Measurements from ENCODE around the gene LMX1B. TPM values are rescaled to one million over a fixed set of nuclear protein-coding genes. Genes with fewer than 3 reads are reported as not detected.

LMX1B gene
- total RNA-seq, 1 experiment from 2014 or later, result 2.6 TPM

- Histone ChIP-seq H3K27ac (ENCODE audit: low read length) (no peak overlapping the region), H3K4me3 (ENCODE audit: low read depth in 2 of 2, low read length in 2 of 2) (no peak overlapping the region), H3K27me3 (ENCODE audit: control insufficient read depth, insufficient read depth, low read length) (no peaks in the 10 kb centered on the region), H3K36me3 (ENCODE audit: control insufficient read depth, insufficient read depth, low read length) (no peaks in the 10 kb centered on the region), H3K4me1 (ENCODE audit: control insufficient read depth, insufficient read depth, low read length) (no peaks in the 10 kb centered on the region), H3K9me3 (ENCODE audit: control insufficient read depth, insufficient read depth, low read depth, low read length) (no peaks in the 10 kb centered on the region)
- intact Hi-C loops (cut with micrococcal nuclease; ENCODE audit: unreplicated experiment), result no loop called here
- no TSS peak for BruUV-seq (replicated peaks)
- no peak for ATAC-seq
- POLR2A ChIA-PET, result no interaction called here
- DNase-seq (ENCODE audit: low read depth, low spot score), result no peak
- CTCF ChIA-PET, result no interaction called here
- no peak for TF ChIP-seq TCF7L2 (IDR thresholded peaks at IDR 0.05; ENCODE audit: low read depth, low read length)
- no peak for TF ChIP-seq POLR2AphosphoS5 (IDR thresholded peaks at IDR 0.05; ENCODE audit: low read depth, low read length)
- TF ChIP-seq REST (IDR thresholded peaks at IDR 0.05; ENCODE audit: insufficient read depth in 1 of 2, low read depth in 2 of 2, low read length in 1 of 2), result no peak
- TF ChIP-seq SIN3A (IDR thresholded peaks at IDR 0.05; ENCODE audit: borderline replicate concordance, insufficient read depth, low read depth, low read length), result no peak
- TF ChIP-seq CTCF (IDR thresholded peaks at IDR 0.05), result no peak
- in situ Hi-C loops (cut with HindIII; ENCODE audit: low pct_unique_long_range_greater_than_20kb, low sequenced_read_pairs), result no loop called here
These were observed 21.3 kb upstream of the LMX1B start for GRCh38 chr9:126592461-126592860.

- Histone ChIP-seq H3K9me3 (ENCODE audit: control insufficient read depth, insufficient read depth, low read depth, low read length) (no peaks in the 10 kb centered on the region), H3K36me3 (ENCODE audit: control insufficient read depth, insufficient read depth, low read length) (no peaks in the 10 kb centered on the region), H3K4me3 (ENCODE audit: low read depth in 2 of 2, low read length in 2 of 2) (no peak overlapping the region), H3K27ac (ENCODE audit: low read length) (no peak overlapping the region), H3K4me1 (ENCODE audit: control insufficient read depth, insufficient read depth, low read length) (no peaks in the 10 kb centered on the region), H3K27me3 (ENCODE audit: control insufficient read depth, insufficient read depth, low read length) (no peaks in the 10 kb centered on the region)
- intact Hi-C loops (cut with micrococcal nuclease; ENCODE audit: unreplicated experiment) (no loop called here), in situ Hi-C loops (cut with HindIII; ENCODE audit: low pct_unique_long_range_greater_than_20kb, low sequenced_read_pairs) (no loop called here)
- no TSS peak for BruUV-seq (replicated peaks)
- no peak for TF ChIP-seq CTCF (IDR thresholded peaks at IDR 0.05)
- no peak for TF ChIP-seq POLR2AphosphoS5 (IDR thresholded peaks at IDR 0.05; ENCODE audit: low read depth, low read length)
- TF ChIP-seq REST (IDR thresholded peaks at IDR 0.05; ENCODE audit: insufficient read depth in 1 of 2, low read depth in 2 of 2, low read length in 1 of 2), result no peak
- TF ChIP-seq TCF7L2 (IDR thresholded peaks at IDR 0.05; ENCODE audit: low read depth, low read length), result no peak
- TF ChIP-seq SIN3A (IDR thresholded peaks at IDR 0.05; ENCODE audit: borderline replicate concordance, insufficient read depth, low read depth, low read length), result no peak
- DNase-seq (ENCODE audit: low read depth, low spot score) (no peak), ATAC-seq (no peak)
- CTCF ChIA-PET, result no interaction called here
- POLR2A ChIA-PET, result no interaction called here
These were observed 17.7 kb upstream of the LMX1B start for GRCh38 chr9:126595982-126596381.
